Adrenal gland (tissue), 5 donors: ENCODE data around the gene CREG2.

ENCODE experiments used
- POLR2A ChIP-seq, 2 donors: fragments of 450-650 bp; IDR thresholded peaks; one replicate each; pipeline ENCODE4 v1.6.1; 2017; ENCODE audit warnings: antibody characterized with exemption in 2 of 2, mild to moderate bottlenecking in 2 of 2, moderate library complexity in 1 of 2
- TF ChIP-seq, protein P1 (sequence below), 6 experiments: fragments of 450-650 bp in 4 of 6; fragments of 200-600 bp in 2 of 6; sonication (generic) in 1 of 6; IDR thresholded peaks; 1 replicate in 5 of 6; 2 replicates in 1 of 6; pipeline versions ENCODE4 v1.5.1 to v1.8.0; 2016 to 2021; ENCODE audit warnings: antibody characterized with exemption in 6 of 6, mild to moderate bottlenecking in 2 of 6, moderate library complexity in 1 of 6
- donor health status: DM: no; HTN: no; CAD: no.

DNA sequence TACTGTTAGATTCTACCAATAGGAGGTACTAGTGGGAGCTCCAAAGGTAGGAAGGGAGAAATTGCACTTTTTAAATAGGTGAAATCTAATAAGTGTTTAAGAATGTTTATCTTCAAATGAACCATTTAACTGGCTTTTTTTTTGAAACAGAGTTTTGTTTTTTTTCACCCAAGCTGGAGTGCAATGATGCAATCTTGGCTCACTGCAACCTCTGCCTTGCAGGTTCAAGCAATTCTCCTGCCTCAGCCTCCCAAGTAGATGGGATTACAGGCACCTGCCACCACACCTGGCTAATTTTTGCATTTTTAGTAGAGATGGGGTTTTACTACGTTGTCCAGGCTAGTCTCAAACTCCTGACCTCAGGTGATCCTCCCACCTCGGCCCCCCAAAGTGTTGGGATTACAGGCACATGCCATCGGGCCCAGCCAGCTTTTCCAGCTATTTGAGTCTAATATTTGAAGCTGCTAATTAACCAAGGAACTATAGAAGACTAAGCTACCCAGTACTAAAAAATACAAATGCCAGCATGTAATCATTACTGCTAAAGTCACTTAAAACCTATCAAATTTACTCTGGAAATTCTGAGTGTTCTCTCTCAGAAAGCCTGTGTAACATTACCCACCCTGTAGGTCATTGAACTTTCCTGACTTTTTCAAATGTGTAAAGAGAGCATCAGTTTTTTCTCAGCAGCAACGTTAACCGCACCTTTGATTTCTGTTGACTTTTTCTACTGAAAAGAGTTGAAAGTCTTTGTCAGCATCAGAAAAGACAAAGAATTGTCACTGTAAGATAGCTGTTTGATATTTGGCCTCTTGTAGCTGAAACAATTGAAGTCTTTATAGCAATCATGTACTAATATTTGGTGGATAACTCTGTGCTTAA is 54.2 kb downstream of the CREG2 start:
- TF ChIP-seq, protein P1, sequence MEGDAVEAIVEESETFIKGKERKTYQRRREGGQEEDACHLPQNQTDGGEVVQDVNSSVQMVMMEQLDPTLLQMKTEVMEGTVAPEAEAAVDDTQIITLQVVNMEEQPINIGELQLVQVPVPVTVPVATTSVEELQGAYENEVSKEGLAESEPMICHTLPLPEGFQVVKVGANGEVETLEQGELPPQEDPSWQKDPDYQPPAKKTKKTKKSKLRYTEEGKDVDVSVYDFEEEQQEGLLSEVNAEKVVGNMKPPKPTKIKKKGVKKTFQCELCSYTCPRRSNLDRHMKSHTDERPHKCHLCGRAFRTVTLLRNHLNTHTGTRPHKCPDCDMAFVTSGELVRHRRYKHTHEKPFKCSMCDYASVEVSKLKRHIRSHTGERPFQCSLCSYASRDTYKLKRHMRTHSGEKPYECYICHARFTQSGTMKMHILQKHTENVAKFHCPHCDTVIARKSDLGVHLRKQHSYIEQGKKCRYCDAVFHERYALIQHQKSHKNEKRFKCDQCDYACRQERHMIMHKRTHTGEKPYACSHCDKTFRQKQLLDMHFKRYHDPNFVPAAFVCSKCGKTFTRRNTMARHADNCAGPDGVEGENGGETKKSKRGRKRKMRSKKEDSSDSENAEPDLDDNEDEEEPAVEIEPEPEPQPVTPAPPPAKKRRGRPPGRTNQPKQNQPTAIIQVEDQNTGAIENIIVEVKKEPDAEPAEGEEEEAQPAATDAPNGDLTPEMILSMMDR (IDR thresholded peaks at IDR 0.05), result no peak
- TF ChIP-seq POLR2A (IDR thresholded peaks at IDR 0.05), result no peak
